Stomach (tissue), 9 donors: ENCODE results near the gene ARID2. TPM values are rescaled to one million over a fixed set of nuclear protein-coding genes. Genes with fewer than 3 reads are reported as not detected.
A peak's percentile ranks its signal among the peaks of the same experiment; 100 is the strongest.

Experiments used
- DNase-seq, 2 donors: peaks; one replicate each; pipeline versions ENCODE4 v3.0.0 to v3.0.0-alpha.2; 2013 to 2019
- H3K27ac ChIP-seq, 5 donors: fragments of 200-600 bp in 4 of 5; sonication (generic) in 4 of 5; one replicate each; pipeline ENCODE4 v1.5.1; 2013 to 2019; ENCODE audit warnings: mild to moderate bottlenecking in 1 of 5, moderate library complexity in 1 of 5
- H3K27me3 ChIP-seq, 3 donors: fragments of 200-600 bp; sonication (generic); one replicate each; pipeline ENCODE4 v1.5.1; 2017 to 2019; ENCODE audit warnings: mixed run types in 1 of 3
- H3K36me3 ChIP-seq, 4 donors: fragments of 200-600 bp; sonication (generic); 1 replicate in 3 of 4; 2 replicates in 1 of 4; pipeline ENCODE4 v1.5.1; 2016 to 2019
- H3K4me1 ChIP-seq, 4 donors: fragments of 200-600 bp; sonication (generic); one replicate each; pipeline ENCODE4 v1.5.1; 2016 to 2019
- H3K4me3 ChIP-seq, 4 donors: fragments of 200-600 bp; sonication (generic) in 3 of 4; one replicate each; pipeline ENCODE4 v1.5.1; 2016 to 2019; ENCODE audit warnings: mild to moderate bottlenecking in 1 of 4
- H3K9me3 ChIP-seq, 4 donors: fragments of 200-600 bp; sonication (generic); one replicate each; pipeline ENCODE4 v1.5.1; 2016 to 2019
- CTCF ChIP-seq, 7 experiments: fragments of 450-650 bp in 4 of 7; fragments of 200-600 bp in 3 of 7; sonication (generic) in 3 of 7; IDR thresholded peaks; one replicate each; pipeline ENCODE4 v1.5.1; 2016 to 2019; ENCODE audit warnings: antibody characterized with exemption in 7 of 7, control low read depth in 2 of 7, mild to moderate bottlenecking in 1 of 7
- EP300 ChIP-seq: sonication (generic); formaldehyde crosslinking; IDR thresholded peaks from one replicate; pipeline ENCODE4 v1.6.1; 2017; ENCODE audit warnings: antibody characterized with exemption
- POLR2A ChIP-seq, 4 donors: fragments of 450-650 bp; IDR thresholded peaks; one replicate each; pipeline ENCODE4 v1.6.1; 2016; ENCODE audit warnings: antibody characterized with exemption in 4 of 4, control low read depth in 2 of 4, mild to moderate bottlenecking in 1 of 4, moderate library complexity in 1 of 4
- POLR2AphosphoS5 ChIP-seq, 3 donors: sonication (generic); formaldehyde crosslinking; IDR thresholded peaks; one replicate each; pipeline ENCODE4 v1.6.1; 2016; ENCODE audit warnings: antibody characterized with exemption in 3 of 3
- WGBS, 5 donors: extraction: QIAGEN DNeasy Blood & Tissue Kit in 3 of 5; methylation state at CpG; one replicate each; pipeline versions ENCODE4 v1.1.5 to v1.1.7; 2013 to 2018; 5-methylcytosine and 5-hydroxymethylcytosine counted together
- intact Hi-C: fragments of 100-400 bp; cut with DNase I; formaldehyde crosslinking; loops from one replicate; pipeline ENCODE4 v1.15.1; 2023; ENCODE audit warnings: low total_unique reads
- polyA plus RNA-seq, 3 donors: library from polyadenylated mRNA; stranded (reverse); fragments of 200-250 nt; gene quantifications; one replicate each; pipeline ENCODE4 v1.2.3, GENCODE V29; 2013
- total RNA-seq, 5 donors: library from RNA; depleted of rRNA; stranded (reverse); fragments of >200 nt; gene quantifications; one replicate each; pipeline versions ENCODE4 v1.1.0 to v1.2.3, GENCODE V29; 2014 to 2016
- donor health status: healthy with polysubstance abuse.
- donor health status: Bipolar disorder and iron deficiency.
- donor health status: healthy.

Gene ARID2
- total and polyA plus RNA-seq, 8 donors = 2.6 to 80.4 (median 13.6) TPM

GRCh38 chr12:45879363-45879895 is 149.9 kb downstream of the ARID2 start:
- no peak for DNase-seq
- intact Hi-C loops = no loop called here
- H3K27ac ChIP-seq = peak overlapping the region in 3 of 5 donors; percentile 16 to 44 (median 23)

GRCh38 chr12:45880533-45880932 is 151.0 kb downstream of the ARID2 start:
- peaks cover 7 to 28% (median 20%) of the 10 kb centered on the region in 4 donors for H3K4me1 ChIP-seq
- H3K9me3 ChIP-seq = peaks cover 0 to 5% (median 0%) of the 10 kb centered on the region in 4 donors
- no peak overlapping the region for H3K4me3 ChIP-seq
- WGBS, 5 donors = 85 to 93% (median 86%) methylated on average over 2 of the region's 2 CpGs
- H3K36me3 ChIP-seq = peaks cover 7 to 35% (median 32%) of the 10 kb centered on the region in 4 donors
- H3K27ac ChIP-seq = no peak overlapping the region
- TF ChIP-seq POLR2A (IDR thresholded peaks at IDR 0.05) = no peak
- no peak for TF ChIP-seq EP300
- no peak for TF ChIP-seq CTCF (IDR thresholded peaks at IDR 0.05)
- no peak for TF ChIP-seq POLR2AphosphoS5 (IDR thresholded peaks at IDR 0.05)
- no peak for DNase-seq
- H3K27me3 ChIP-seq = no peaks in the 10 kb centered on the region
- intact Hi-C loops = no loop called here

More at GRCh38 chr12:45879363-45879895, 149.9 kb downstream of the ARID2 start:
- peaks cover 7 to 28% (median 20%) of the 10 kb centered on the region in 4 donors for H3K4me1 ChIP-seq
- H3K4me3 ChIP-seq = no peak overlapping the region
- TF ChIP-seq CTCF (IDR thresholded peaks at IDR 0.05) (no peak), EP300 (no peak), POLR2AphosphoS5 (IDR thresholded peaks at IDR 0.05) (no peak), POLR2A (IDR thresholded peaks at IDR 0.05) (no peak)
- H3K36me3 ChIP-seq = peaks cover 13 to 40% (median 38%) of the 10 kb centered on the region in 4 donors
- WGBS, 5 donors = 63 to 93% (median 87%) methylated on average over 2 of the region's 2 CpGs
- no peaks in the 10 kb centered on the region for H3K9me3 ChIP-seq
- H3K27me3 ChIP-seq = no peaks in the 10 kb centered on the region

- DNase-seq = no peak
- Histone ChIP-seq H3K27ac (no peak overlapping the region), H3K4me3 (no peak overlapping the region), H3K27me3 (no peaks in the 10 kb centered on the region), H3K36me3 (peaks cover 6 to 32% (median 26%) of the 10 kb centered on the region in 4 donors), H3K9me3 (peaks cover 0 to 5% (median 0%) of the 10 kb centered on the region in 4 donors), H3K4me1 (peaks cover 7 to 22% (median 15%) of the 10 kb centered on the region in 4 donors)
- TF ChIP-seq EP300 = no peak
- no peak for TF ChIP-seq CTCF (IDR thresholded peaks at IDR 0.05)
- TF ChIP-seq POLR2AphosphoS5 (IDR thresholded peaks at IDR 0.05) = no peak
- TF ChIP-seq POLR2A (IDR thresholded peaks at IDR 0.05) = no peak
- intact Hi-C loops = no loop called here
- WGBS, 5 donors = 93 to 97% (median 95%) methylated on average over 1 of the region's 1 CpG
Measured at GRCh38 chr12:45883187-45883586, 153.7 kb downstream of the ARID2 start.

- no peak for DNase-seq
- no peak overlapping the region for H3K4me3 ChIP-seq
- TF ChIP-seq CTCF (IDR thresholded peaks at IDR 0.05) (no peak), POLR2AphosphoS5 (IDR thresholded peaks at IDR 0.05) (no peak), POLR2A (IDR thresholded peaks at IDR 0.05) (no peak), EP300 (no peak)
- H3K4me1 ChIP-seq = no peaks in the 10 kb centered on the region
- H3K9me3 ChIP-seq = peaks cover 0 to 5% (median 0%) of the 10 kb centered on the region in 4 donors
- H3K27me3 ChIP-seq = no peaks in the 10 kb centered on the region
- intact Hi-C loops = no loop called here
- no peak overlapping the region for H3K27ac ChIP-seq
- H3K36me3 ChIP-seq = peaks cover 6 to 31% (median 26%) of the 10 kb centered on the region in 4 donors
- 100% methylated on average over 1 of the region's 1 CpG for WGBS, 5 donors
Measured at GRCh38 chr12:45886685-45887084, 157.2 kb downstream of the ARID2 start.
